HG03196 (cell line): ENCODE measurements around the gene SLC46A1.

ENCODE experiments used
- ATAC-seq: cut with Tn5 transposase; IDR thresholded peaks from one replicate; pipeline ENCODE4 v1.9.1; 2021; ENCODE audit not compliant: unreplicated experiment

The SLC46A1 gene

DNA sequence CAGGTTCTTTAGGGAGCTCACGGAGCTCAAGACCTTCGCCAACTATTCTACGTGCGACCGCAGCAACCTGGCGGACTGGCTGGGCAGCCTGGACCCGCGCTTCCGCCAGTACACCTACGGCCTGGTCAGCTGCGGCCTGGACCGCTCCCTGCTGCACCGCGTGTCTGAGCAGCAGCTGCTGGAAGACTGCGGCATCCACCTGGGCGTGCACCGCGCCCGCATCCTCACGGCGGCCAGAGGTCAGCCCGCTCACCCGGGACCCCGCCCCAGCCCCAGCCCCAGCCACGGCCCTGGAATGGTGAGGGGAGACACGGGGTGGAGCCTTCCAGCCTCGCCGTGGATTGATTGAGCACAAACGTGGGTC lies 21.0 kb downstream of the SLC46A1 start:
- peak; percentile 9 for ATAC-seq

DNA sequence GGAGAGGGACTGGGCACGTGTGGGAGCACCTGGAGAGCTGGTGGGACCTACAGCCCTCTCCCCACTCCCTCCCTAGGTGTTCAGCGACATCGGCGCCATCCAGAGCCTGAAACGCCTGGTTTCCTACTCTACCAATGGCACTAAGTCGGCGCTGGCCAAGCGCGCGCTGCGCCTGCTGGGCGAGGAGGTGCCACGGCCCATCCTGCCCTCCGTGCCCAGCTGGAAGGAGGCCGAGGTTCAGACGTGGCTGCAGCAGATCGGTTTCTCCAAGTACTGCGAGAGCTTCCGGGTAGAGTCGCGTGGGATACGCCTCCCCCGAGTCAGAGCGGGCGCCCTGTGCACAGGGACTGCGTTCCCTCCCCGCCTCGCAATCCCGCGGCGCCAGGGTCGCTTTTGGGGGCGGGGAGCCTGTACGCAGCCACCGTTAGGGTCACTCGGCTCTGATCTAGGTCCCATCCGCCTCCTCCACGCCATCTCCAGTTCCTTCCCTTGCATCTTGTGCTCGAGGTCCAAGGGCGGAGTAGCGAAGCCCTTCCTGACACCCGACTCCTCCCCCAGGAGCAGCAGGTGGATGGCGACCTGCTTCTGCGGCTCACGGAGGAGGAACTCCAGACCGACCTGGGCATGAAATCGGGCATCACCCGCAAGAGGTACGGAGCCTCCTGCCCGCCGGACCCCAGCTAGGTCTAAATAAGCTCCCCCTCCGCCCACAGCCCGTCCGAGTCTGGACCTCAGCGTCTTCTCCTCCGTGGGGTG lies 21.6 kb downstream of the SLC46A1 start:
- ATAC-seq: peak; percentile 55

DNA sequence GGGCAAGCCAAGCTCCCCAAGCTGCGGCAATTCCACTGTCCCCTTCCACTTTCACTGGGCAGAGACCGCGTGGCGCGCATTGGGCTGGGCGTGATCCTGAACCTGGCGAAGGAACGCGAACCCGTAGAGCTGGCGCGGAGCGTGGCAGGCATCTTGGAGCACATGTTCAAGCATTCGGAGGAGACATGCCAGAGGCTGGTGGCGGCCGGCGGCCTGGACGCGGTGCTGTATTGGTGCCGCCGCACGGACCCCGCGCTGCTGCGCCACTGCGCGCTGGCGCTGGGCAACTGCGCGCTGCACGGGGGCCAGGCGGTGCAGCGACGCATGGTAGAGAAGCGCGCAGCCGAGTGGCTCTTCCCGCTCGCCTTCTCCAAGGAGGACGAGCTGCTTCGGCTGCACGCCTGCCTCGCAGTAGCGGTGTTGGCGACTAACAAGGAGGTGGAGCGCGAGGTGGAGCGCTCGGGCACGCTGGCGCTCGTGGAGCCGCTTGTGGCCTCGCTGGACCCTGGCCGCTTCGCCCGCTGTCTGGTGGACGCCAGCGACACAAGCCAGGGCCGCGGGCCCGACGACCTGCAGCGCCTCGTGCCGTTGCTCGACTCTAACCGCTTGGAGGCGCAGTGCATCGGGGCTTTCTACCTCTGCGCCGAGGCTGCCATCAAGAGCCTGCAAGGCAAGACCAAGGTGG lies 24.7 kb downstream of the SLC46A1 start:
- ATAC-seq: no peak

DNA sequence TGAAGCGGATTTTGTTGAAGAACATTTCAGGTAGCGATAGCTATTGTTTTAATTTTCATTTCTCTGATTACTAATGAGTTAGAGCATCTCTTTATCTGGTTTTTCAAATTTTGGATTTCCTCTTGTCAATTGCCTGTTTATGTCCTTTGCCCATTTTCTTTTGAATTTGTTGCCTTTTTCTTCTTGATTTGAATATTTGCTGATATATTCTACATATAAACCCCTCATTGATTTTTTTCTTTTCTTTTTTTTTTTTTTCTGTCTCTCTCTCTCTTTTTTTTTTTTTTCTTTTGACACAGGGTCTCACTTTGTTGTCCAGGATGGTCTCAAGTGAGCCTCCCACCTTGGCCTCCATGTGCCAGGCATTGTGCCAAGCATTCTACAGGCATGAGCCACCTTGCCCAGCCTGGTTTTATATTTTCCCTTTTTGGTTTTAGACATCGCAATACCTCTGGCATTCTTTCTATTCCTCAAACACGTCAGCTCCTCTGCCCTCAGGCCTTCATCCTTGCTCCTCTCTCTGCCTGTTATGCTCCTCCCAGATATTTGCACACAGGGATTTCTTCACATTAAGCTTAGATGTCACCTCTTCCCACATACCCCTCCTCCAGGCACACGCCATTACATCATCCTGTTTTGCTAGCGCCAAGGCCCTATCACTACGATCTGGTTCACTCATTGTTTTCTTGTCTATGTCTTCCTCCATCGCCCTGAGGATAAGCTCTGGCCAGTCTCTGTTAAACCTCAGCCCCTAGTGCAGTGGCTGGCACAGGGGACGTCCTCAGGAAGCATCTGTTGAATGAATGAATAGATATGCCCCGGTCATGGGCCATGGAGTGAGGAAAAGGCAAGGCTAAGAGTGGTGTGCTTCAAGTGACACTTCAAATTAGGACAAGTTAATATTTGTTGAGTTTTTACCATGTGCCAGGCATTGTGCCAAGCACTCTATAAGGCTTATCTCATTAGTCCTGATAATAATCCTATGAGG lies 25.9 kb downstream of the SLC46A1 start:
- no peak for ATAC-seq

DNA sequence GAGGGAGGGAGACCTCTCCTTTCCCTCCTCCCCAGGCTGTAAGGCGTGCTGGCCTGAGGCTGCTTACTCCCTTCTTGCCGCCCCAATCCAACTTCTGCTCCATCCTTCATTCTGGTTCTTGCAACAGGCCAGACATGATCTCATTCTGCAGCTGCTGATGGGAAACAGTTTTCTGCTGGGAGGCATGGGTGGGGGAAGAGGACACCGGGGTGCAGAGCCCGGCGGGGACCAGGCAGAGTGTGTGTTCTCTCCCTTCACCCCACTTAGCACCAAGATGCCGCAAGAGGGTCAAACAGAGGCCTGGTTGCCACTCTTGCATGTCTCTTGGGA lies 33.1 kb downstream of the SLC46A1 start:
- no peak for ATAC-seq

DNA sequence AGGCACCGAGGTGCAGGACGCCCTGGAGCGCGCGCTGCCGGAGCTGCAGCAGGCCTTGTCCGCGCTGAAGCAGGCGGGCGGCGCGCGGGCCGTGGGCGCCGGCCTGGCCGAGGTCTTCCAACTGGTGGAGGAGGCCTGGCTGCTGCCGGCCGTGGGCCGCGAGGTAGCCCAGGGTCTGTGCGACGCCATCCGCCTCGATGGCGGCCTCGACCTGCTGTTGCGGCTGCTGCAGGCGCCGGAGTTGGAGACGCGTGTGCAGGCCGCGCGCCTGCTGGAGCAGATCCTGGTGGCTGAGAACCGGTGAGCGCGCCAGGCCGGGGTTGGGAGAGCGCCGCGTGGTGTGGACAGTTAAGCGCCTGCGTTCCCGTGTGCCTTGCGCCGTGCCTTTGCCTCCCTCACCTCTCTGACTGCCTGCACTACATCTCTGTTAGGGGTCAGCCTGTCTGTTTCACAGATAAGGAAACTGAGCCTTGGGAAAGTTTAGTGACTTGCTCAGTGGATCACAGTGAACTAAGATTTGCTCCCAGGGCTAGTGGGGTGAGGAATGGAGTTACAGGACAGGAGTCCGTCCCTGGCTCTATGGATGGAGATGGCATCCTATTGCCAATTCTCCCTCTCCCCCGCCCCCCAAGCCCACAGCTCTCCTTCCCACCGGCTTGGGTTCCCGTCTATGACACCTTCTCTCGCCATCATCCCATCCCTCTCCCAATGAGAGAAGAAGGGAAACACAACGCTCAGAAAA lies 33.6 kb downstream of the SLC46A1 start:
- ATAC-seq: peak; percentile 13

DNA sequence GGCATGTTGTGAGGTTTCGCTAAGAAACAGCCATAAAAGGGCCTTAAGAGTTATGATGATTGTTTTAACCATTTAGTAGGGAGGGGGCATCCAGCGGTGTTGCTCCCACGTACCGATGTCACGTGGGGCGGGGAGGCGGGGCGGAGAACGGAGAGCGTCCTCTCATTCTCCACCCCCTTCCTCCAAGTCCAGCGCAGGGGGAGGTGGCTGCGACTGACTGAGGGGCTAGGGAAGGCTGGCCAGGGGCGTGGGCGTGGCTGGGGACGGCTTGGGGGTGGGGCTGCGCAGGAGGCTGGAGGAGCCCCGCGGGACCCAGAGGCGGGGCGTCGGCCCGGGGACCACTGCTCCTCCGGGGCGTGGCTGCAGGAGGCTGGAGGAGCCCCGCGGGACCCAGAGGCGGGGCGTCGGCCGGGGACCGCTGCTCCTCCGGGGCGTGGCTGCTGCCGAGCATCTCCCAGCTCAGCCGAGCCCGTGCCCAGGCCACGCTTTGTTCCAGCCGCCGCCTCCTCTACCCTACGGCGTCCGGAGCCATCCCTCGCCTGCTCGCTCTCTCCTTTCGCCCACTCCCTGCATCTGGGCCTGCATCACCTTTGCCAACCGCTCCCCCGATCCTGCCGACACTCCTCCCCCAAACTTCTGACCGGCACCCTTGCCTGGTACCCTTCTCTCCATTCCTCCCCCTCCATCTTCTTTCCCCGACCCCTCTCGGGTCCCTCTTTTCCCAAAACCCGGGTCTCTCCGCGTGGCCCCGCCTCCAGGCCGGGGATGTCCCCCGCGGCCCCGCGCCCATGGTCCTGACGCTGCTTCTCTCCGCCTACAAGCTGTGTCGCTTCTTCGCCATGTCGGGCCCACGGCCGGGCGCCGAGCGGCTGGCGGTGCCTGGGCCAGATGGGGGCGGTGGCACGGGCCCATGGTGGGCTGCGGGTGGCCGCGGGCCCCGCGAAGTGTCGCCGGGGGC lies 34.5 kb downstream of the SLC46A1 start, which contains the start of gene SARM1:
Gene SARM1 (plus strand): TSS at position 450 of the 958 bp plus-strand sequence. CDS start 339 bp downstream, at position 789.
- ATAC-seq: peak; percentile 74

DNA sequence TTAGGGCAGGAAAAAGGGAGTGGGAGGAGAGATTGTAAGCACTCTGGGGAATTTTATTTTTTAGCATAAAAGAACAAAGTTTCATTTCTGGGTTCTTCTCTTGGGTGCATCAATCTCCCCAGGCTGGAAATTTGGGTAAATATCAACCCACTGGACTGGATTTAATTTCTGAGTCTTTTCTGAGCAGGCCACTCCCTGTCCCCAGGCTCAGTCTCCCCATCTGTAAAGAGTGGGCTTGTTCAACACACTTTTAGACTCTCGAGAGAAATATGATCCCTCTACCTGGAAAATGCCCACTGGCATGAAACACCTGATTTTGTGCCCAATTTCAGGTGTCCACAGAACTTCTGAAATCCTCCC lies 35.3 kb downstream of the SLC46A1 start:
- ATAC-seq: no peak

DNA sequence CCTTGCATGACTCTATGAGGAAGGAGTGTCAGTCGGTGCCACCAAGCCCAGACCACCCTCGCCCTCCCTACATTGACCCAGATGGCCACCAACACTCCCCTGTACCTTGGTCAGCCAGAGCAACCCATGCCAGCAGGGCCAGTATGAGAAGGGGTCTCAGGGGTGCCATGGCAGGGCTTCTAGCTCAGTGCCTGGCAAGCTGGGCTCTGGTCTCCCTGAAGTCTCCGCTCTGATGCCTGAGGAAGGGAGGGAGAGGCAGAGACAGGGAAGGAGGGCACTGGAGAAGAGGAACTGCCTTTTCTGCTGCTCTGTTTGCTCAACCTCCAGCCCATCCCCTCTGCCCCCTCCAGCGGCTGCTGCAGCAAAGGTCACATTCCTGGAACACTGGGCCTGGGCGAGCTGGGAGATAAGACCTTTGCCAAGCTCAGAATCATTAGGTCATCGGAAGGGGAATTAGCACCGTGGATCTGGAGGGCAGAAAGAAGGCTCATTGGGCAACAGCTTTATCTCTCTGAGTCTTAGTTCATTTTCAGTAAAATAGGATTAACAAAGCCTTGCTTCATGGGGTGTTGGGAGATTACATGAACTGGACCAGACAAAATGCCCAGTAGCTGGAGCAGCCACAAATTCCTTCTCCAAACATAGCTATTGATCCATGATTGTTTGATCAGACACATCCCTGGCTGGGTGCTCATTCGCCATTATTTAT lies 35.8 kb downstream of the SLC46A1 start, which contains the start of gene VTN:
Gene VTN (minus strand): TSS at position 273 of the 709 bp plus-strand sequence. CDS start 104 bp downstream, at position 169.
- no peak for ATAC-seq

DNA sequence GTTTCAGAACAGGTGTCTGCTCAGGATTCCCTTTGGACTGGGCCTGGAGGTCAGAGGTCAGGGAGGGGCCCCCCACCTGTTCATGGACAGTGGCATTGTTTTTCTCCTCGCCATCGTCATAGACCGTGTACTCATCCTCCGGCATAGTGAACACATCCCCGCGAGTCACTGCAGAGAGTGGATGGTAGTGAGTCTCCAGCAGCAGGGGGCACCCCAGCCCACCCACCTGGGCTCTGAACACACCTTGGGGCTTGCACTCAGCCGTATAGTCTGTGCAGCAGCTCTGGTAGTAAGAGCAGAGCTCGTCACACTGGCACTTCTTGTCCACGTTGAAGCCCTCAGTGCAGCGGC lies 36.4 kb downstream of the SLC46A1 start:
- no peak for ATAC-seq

DNA sequence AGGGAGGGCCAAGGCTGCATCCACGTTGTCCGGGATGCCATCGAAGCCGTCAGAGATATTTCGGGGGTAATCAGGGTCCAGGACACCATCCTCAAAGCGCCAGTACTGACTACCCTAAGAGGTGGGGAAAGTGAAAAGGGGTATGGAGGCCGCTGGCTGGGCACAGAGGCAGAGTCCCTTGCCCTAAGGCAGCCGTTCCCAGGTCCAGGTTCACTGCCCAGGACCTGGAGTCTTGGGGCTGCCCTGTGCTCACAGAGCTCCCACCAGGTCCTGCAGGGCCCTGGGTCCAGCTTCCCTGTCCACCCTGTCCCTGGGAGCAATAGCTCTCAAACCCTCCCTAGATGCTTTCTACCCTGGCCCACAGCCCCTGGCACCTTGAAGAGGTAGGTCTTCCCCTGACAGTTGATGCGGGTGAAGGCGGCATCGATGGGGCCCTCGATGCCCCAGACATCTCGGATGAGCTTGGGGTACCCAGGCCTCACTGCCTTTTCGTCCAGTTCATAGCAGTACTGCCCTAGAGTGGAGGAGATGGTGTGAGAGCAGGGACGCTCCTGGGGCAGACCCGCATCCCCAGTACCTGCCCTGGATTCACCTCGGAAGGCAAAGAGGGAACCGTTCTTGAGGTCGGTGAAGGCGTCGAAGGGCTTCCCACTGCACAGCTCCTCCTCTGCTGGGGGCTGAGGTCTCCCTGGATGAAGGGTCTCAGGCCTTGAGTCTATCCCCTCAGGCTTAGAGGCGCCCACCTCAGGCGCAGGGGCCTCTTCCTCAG lies 36.9 kb downstream of the SLC46A1 start:
- no peak for ATAC-seq

DNA sequence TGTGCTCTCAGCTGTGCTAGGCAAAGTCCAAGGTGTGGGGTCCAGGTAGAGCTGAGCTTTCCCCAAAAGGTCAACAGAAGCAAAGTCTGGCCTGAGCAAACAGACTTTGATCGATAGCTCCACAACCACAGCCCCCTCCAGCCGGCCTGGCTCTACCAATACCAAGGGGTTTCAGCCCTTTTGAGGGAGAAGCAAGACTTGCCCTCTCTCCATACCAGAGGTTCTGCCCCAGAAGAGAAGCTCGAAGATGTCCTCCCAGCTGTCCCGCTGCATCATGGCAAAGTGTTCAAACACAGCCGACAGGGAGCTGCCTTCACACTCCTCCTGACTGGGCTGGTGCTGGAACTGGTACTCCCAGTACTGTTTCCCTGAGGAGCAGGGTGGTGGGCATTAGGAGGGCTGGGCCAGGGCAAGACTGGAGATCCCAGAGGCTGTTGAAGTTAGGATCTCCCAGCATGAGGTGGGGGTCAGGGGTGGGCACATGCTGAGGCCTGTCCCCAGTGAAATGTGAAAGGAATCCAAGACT lies 37.6 kb downstream of the SLC46A1 start:
- ATAC-seq: no peak

DNA sequence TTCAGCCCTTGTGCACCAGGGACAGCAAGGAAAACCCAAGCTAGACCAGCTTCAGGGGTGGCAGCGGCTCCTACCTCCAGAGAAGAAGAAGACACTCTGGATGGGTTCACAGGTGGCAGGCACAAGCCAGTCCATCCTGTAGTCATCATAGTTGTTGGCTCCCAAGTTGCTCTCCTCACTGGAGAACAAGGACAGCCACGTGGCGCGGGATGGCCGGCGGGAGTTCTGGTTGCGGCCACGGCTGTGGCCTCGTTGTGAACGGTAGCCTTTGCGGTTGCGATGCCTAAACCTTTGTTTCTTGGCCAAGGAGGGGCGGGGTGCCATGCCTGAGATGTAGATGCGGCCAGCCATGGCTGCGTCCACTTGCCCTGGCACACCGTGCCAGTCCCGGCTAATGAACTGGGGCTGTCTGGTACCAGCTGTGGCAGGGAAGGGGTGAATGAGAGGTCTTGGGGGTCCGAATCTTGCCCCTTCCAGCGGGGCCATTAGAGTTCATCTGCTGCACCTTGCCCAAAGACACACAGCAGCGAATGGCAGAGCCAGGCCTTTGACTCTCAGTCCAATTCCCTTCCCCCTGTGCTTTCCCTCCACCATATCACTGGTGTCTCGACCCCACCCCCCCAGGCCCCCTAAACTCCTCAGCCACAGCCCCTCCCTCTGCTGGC lies 38.2 kb downstream of the SLC46A1 start:
- ATAC-seq: no peak

DNA sequence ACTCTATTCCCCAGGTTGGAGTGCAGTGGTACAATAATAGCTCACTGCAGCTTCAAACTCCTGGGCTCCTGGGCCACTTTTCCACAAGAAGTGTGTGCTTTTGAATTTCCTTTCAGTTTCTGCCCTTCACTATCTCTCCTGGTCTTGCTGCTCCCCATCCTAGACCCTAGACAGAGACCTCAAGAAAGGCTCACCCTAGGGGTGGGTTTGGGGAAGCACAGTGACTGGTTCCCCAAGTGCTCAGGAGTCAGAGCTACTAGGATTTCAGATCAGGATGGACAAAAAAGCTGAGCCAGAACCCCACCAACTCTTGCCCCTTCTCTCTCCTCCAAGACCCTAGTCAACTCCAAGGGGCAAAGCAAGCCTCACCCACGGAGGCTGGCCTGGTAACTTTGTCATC lies 39.4 kb downstream of the SLC46A1 start:
- no peak for ATAC-seq

DNA sequence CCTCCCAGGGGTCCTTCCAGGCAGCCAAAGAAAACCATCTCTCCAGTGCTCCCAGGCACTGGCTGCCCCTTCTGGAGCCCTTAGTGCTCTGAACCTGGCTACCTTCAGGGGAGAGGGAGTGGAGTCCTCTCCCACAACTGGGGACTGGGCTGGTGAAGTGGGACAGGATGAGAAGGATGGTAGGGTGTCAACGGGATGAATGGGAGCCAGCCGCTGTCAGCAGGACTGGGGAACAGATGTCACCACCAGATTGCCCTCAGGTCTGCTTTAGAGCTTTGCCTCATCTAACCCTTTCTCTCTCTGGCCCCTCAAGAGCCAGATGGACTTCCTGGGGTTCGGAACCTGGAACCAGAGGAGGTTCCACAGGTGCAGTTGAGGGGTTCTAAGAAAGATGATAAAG lies 40.5 kb downstream of the SLC46A1 start:
- ATAC-seq: no peak

DNA sequence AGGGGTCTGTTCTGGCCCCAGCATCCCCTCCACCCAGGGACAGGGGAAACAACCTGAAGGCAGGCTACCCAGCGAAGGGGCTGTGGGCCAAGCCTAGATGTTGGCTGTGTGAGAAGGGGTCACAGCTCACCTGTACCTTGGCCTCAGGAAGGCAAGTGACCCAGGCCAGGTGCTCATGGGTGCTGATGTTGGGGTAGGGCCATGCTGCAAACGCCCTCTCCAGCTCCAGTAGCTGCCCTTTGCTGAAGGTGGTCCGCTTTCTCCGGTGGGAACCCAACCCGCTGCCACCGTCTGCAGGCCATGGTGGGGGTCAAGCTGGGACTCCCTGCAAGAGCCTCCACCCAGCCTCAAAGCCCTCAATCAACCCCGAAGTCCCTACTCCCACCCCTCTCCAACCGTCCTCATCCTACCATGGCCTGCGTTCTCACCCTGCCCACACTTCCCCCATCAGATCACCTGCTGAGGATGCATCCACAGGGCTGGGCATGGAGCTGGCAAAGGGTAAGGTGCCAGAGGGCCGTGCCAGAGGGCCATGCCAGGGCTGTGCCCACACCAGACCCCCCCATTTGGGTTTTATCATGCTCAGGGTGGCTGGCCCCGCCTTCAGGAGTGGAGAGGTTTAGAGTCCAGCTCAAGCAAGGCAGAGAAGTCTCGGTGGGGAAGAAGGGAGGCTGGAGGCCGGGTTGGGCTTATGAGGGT lies 41.2 kb downstream of the SLC46A1 start, which contains the start of gene SEBOX:
Gene SEBOX (minus strand): TSS at position 535 of the 699 bp plus-strand sequence. CDS start 48 bp downstream, at position 487.
- ATAC-seq: no peak
